B cell (primary cell): Measurements from ENCODE around the gene MLXIPL.

Experiments used
- CTCF ChIP-seq: fragments of 200-600 bp; IDR thresholded peaks from one replicate; pipeline ENCODE4 v1.8.0; 2022; ENCODE audit warnings: antibody characterized with exemption, mild to moderate bottlenecking
- EZH2 ChIP-seq: IDR thresholded peaks from 2 replicates; pipeline ENCODE4 v1.6.1; 2012; ENCODE audit warnings: borderline replicate concordance, low read depth, mild to moderate bottlenecking, moderate library complexity, low read length; ENCODE audit not compliant: insufficient read depth, poor library complexity, severe bottlenecking

- TF ChIP-seq CTCF (no peak), EZH2 (no peak)
These were observed 53.3 kb downstream of the MLXIPL start for GRCh38 chr7:73570977-73571376.
